OCI-LY3 (cell line): ENCODE data around the gene UNC79.

Experiments
- CTCF ChIP-seq: fragments of 200-600, 300-600 bp; sonication (generic); IDR thresholded peaks from 2 replicates; pipeline ENCODE4 v1.5.1; 2014; ENCODE audit warnings: antibody characterized with exemption, low read length, low read depth
- EZH2phosphoT487 ChIP-seq: fragments of 200-600 bp; shearing (Covaris generic); IDR thresholded peaks from 2 replicates; pipeline ENCODE4 v1.6.1; 2018; ENCODE audit warnings: antibody characterized with exemption, mixed run types, low read depth

DNA sequence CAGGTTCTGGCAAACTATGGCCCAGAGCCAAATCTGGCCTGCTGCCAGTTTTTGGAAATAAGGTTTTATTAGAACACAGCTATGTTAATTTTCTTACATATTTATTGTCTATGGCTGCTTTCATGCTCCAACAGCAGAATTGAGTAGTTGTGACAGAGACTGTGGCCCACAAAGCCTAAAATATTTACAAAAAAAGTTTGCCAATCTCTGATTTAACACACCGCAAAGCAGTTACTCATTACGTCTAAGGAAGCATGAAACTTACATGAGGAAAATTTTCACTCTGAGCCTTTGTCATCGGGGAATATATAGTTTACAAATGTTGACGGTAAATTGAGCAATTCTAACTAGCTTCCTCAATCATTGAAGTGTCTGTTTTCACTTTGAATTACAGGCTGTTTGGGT is 96.5 kb downstream of the UNC79 start:
- TF ChIP-seq CTCF (no peak), EZH2phosphoT487 (no peak)
